ENCODE data around the gene TM9SF2.

TM9SF2 gene

GRCh38 chr13:99472122-99472440, 29.2 kb upstream of the TM9SF2 start:
- Histone ChIP-seq H3K4me3 (ENCODE audit: low read depth, low read length) (no peak overlapping the region), H3K9me3 (ENCODE audit: control insufficient read depth, insufficient read depth, low read depth, low read length) (no peaks in the 10 kb centered on the region), H3K36me3 (ENCODE audit: control insufficient read depth in 2 of 2, insufficient read depth in 1 of 2, low read length in 2 of 2) (no peaks in the 10 kb centered on the region), H3K27ac (ENCODE audit: extremely low read depth, low read depth, low read length) (no peak overlapping the region), H3K4me1 (ENCODE audit: control insufficient read depth, insufficient read depth, low read length) (no peaks in the 10 kb centered on the region)
- POLR2A ChIA-PET: no interaction called here
- TF ChIP-seq KLF10 (tag by site-specific recombination; IDR thresholded peaks at IDR 0.05) (no peak), ZNF654 (tag by site-specific recombination; IDR thresholded peaks at IDR 0.05; ENCODE audit: low read depth) (no peak), ZNF404 (tag by site-specific recombination; IDR thresholded peaks at IDR 0.05) (no peak)
- CTCF ChIA-PET: interaction anchor here (1.0 to 1.2 kb wide), 2 partner anchors 11 to 23 kb away, joined by 3 to 6 read pairs; no protein-coding TSS in a partner anchor

- ChIA-PET POLR2A (no interaction called here), CTCF (no interaction called here)
- no peaks in the 10 kb centered on the region for H3K9me3 ChIP-seq (ENCODE audit: control insufficient read depth, insufficient read depth, low read depth, low read length)
- no peak for TF ChIP-seq ZNF174 (tag by site-specific recombination; IDR thresholded peaks at IDR 0.05)
- no peak for TF ChIP-seq ZNF26 (tag by site-specific recombination; IDR thresholded peaks at IDR 0.05)
- no peak for TF ChIP-seq ZBTB1 (tag by site-specific recombination; IDR thresholded peaks at IDR 0.05)
- TF ChIP-seq MZF1 (tag by site-specific recombination; IDR thresholded peaks at IDR 0.05; ENCODE audit: borderline replicate concordance): no peak
- TF ChIP-seq ZNF19 (tag by site-specific recombination; IDR thresholded peaks at IDR 0.05; ENCODE audit: low read depth): no peak
- no peak for TF ChIP-seq HOXC10 (CRISPR knock-in tag; IDR thresholded peaks at IDR 0.05)
- TF ChIP-seq ZNF654 (tag by site-specific recombination; IDR thresholded peaks at IDR 0.05; ENCODE audit: low read depth): no peak
- no peaks in the 10 kb centered on the region for H3K4me1 ChIP-seq (ENCODE audit: control insufficient read depth, insufficient read depth, low read length)
- no peak overlapping the region for H3K27ac ChIP-seq (ENCODE audit: extremely low read depth, low read depth, low read length)
- no peaks in the 10 kb centered on the region for H3K36me3 ChIP-seq (ENCODE audit: control insufficient read depth in 2 of 2, insufficient read depth in 1 of 2, low read length in 2 of 2)
- no peak overlapping the region for H3K4me3 ChIP-seq (ENCODE audit: low read depth, low read length)
Measured at GRCh38 chr13:99473515-99473914, 27.8 kb upstream of the TM9SF2 start.

GRCh38 chr13:99476648-99477047, 24.6 kb upstream of the TM9SF2 start:
- H3K27ac ChIP-seq (ENCODE audit: extremely low read depth, low read depth, low read length): no peak overlapping the region
- H3K36me3 ChIP-seq (ENCODE audit: control insufficient read depth in 2 of 2, insufficient read depth in 1 of 2, low read length in 2 of 2): no peaks in the 10 kb centered on the region
- CTCF ChIA-PET: no interaction called here
- POLR2A ChIA-PET: no interaction called here
- no peaks in the 10 kb centered on the region for H3K9me3 ChIP-seq (ENCODE audit: control insufficient read depth, insufficient read depth, low read depth, low read length)
- TF ChIP-seq ZNF624 (tag by site-specific recombination; IDR thresholded peaks at IDR 0.05) (no peak), ZSCAN4 (tag by site-specific recombination; IDR thresholded peaks at IDR 0.05) (peak; percentile 77), PRDM6 (tag by site-specific recombination; IDR thresholded peaks at IDR 0.05) (no peak), SALL2 (tag by site-specific recombination; IDR thresholded peaks at IDR 0.05; ENCODE audit: borderline replicate concordance) (no peak), ZNF174 (tag by site-specific recombination; IDR thresholded peaks at IDR 0.05) (no peak)
- H3K4me1 ChIP-seq (ENCODE audit: control insufficient read depth, insufficient read depth, low read length): no peaks in the 10 kb centered on the region
- H3K4me3 ChIP-seq (ENCODE audit: low read depth, low read length): no peak overlapping the region

- no peak overlapping the region for H3K27ac ChIP-seq (ENCODE audit: extremely low read depth, low read depth, low read length)
- no peak overlapping the region for H3K4me3 ChIP-seq (ENCODE audit: low read depth, low read length)
- ChIA-PET POLR2A (no interaction called here), CTCF (no interaction called here)
- TF ChIP-seq ZNF549 (tag by site-specific recombination; IDR thresholded peaks at IDR 0.05) (no peak), HOXD13 (CRISPR knock-in tag; IDR thresholded peaks at IDR 0.05; ENCODE audit: borderline replicate concordance) (no peak), SP2 (tag by site-specific recombination; IDR thresholded peaks at IDR 0.05) (no peak), ZNF530 (tag by site-specific recombination; IDR thresholded peaks at IDR 0.05; ENCODE audit: low read depth) (no peak), PRDM1 (tag by site-specific recombination; IDR thresholded peaks at IDR 0.05) (no peak), ZNF830 (tag by site-specific recombination; IDR thresholded peaks at IDR 0.05; ENCODE audit: low read depth) (no peak), KLF8 (tag by site-specific recombination; IDR thresholded peaks at IDR 0.05) (no peak), ZNF560 (tag by site-specific recombination; IDR thresholded peaks at IDR 0.05; ENCODE audit: borderline replicate concordance) (no peak), ZNF280D (tag by site-specific recombination; IDR thresholded peaks at IDR 0.05) (no peak), ZBTB48 (tag by site-specific recombination; IDR thresholded peaks at IDR 0.05) (no peak), ZNF404 (tag by site-specific recombination; IDR thresholded peaks at IDR 0.05) (no peak)
- H3K4me1 ChIP-seq (ENCODE audit: control insufficient read depth, insufficient read depth, low read length): no peaks in the 10 kb centered on the region
- no peaks in the 10 kb centered on the region for H3K9me3 ChIP-seq (ENCODE audit: control insufficient read depth, insufficient read depth, low read depth, low read length)
- H3K36me3 ChIP-seq (ENCODE audit: control insufficient read depth in 2 of 2, insufficient read depth in 1 of 2, low read length in 2 of 2): no peaks in the 10 kb centered on the region
Measured at GRCh38 chr13:99477493-99477892, 23.8 kb upstream of the TM9SF2 start.
